HepG2 (cell line): ENCODE data around the gene PLPPR3. TPM values are rescaled to one million over a fixed set of nuclear protein-coding genes. Genes with fewer than 3 reads are reported as not detected.

Experiments
- ATAC-seq: fragments of 200-7000 bp; cut with Tn5 transposase; 3 replicates; pipeline ENCODE4 v1.9.1; 2020; ENCODE audit warnings: mild to moderate bottlenecking, moderate library complexity
- BruUV-seq: library from RNA; stranded (reverse); fragments of 400-500 nt; replicated peaks from 2 replicates; lab custom pipeline; 2021; lab: Mats Ljungman, UMichigan
- CTCF ChIA-PET: fragments of 300-600 bp; formaldehyde crosslinking; extraction: SDS; loops from one replicate; lab custom pipeline; 2021; ENCODE audit warnings: low total read pairs, inconsistent platforms, low intra/inter-chr PET ratio; lab: Yijun Ruan, JAX
- POLR2A ChIA-PET: fragments of 350-600 bp; sonication (Branson Sonifier 250); formaldehyde crosslinking; loops from one replicate; lab custom pipeline; 2020; ENCODE audit warnings: antibody characterized with exemption, inconsistent platforms; lab: Yijun Ruan, JAX
- DNase-seq: peaks from one replicate; pipeline ENCODE4 v3.0.0-alpha.2; 2015; ENCODE audit warnings: low spot score
- FAIRE-seq: peaks from 3 replicates; lab custom pipeline; 2011; peaks lifted over from hg19 to GRCh38; lab: Jason Lieb, UNC
- H2AFZ ChIP-seq: one replicate; pipeline ENCODE4 v1.6.1; 2011; ENCODE audit warnings: low read length, inconsistent platforms
- H3K27ac ChIP-seq: fragments of 300-600 bp; 3 replicates; pipeline ENCODE4 v1.8.0; 2011; ENCODE audit warnings: mixed run types, mild to moderate bottlenecking, mixed read lengths, low read length, inconsistent platforms; ENCODE audit not compliant: insufficient read depth; ENCODE audit errors: extremely low read length
- H3K27me3 ChIP-seq, 2 experiments: fragments of 200-600 bp in 1 of 2; 2 replicates in 1 of 2; 3 replicates in 1 of 2; pipeline versions ENCODE4 v1.6.0 to v1.8.0; 2011; ENCODE audit warnings: low read length in 2 of 2, mild to moderate bottlenecking in 2 of 2, moderate library complexity in 2 of 2, inconsistent platforms in 1 of 2; ENCODE audit not compliant: insufficient read depth in 2 of 2, control insufficient read depth in 1 of 2
- H3K36me3 ChIP-seq, 2 experiments: fragments of 200-600 bp in 1 of 2; replicated peaks in 1 of 2; 2 replicates in 1 of 2; 3 replicates in 1 of 2; pipeline versions ENCODE4 v1.5.1 to v1.8.0; 2011; ENCODE audit warnings: low read length in 2 of 2, inconsistent platforms in 1 of 2; ENCODE audit not compliant: insufficient read depth in 2 of 2, control insufficient read depth in 1 of 2
- H3K4me1 ChIP-seq: 2 replicates; pipeline ENCODE4 v1.5.1; 2012; ENCODE audit warnings: low read length, inconsistent platforms; ENCODE audit not compliant: insufficient read depth
- H3K4me2 ChIP-seq: 2 replicates; pipeline ENCODE4 v1.6.0; 2011; ENCODE audit warnings: low read depth, low read length, inconsistent platforms
- H3K4me3 ChIP-seq, 3 experiments: fragments of 200-600 bp in 1 of 3; sonication (generic), shearing (Covaris generic) in 1 of 3; replicated peaks in 1 of 3; 2 replicates each; pipeline ENCODE4 v1.5.1; 2011 to 2016; ENCODE audit warnings: low read length in 3 of 3, inconsistent platforms in 2 of 3, low read depth in 2 of 3, mild to moderate bottlenecking in 2 of 3, control low read depth in 1 of 3, mixed read lengths in 1 of 3; ENCODE audit not compliant: insufficient read depth in 1 of 3
- H3K79me2 ChIP-seq: one replicate; pipeline ENCODE4 v1.6.1; 2011; ENCODE audit warnings: low read length, inconsistent platforms; ENCODE audit not compliant: insufficient read depth
- H3K9ac ChIP-seq: 2 replicates; pipeline ENCODE4 v1.6.0; 2011; ENCODE audit warnings: mild to moderate bottlenecking, low read depth, low read length, inconsistent platforms; ENCODE audit not compliant: insufficient read depth
- H3K9me3 ChIP-seq: 2 replicates; pipeline ENCODE4 v1.5.1; 2012; ENCODE audit warnings: mild to moderate bottlenecking, low read length
- H4K20me1 ChIP-seq: 2 replicates; pipeline ENCODE4 v1.6.0; 2011; ENCODE audit warnings: inconsistent platforms, mild to moderate bottlenecking, low read length, moderate library complexity; ENCODE audit not compliant: insufficient read depth
- ADNP ChIP-seq: sonication (generic); formaldehyde crosslinking; IDR thresholded peaks from 2 replicates; pipeline ENCODE4 v1.4.0; 2020; ENCODE audit warnings: missing genetic modification reagents
- ARNT ChIP-seq: fragments of 450-650 bp; IDR thresholded peaks from 2 replicates; pipeline ENCODE4 v1.6.1; 2017
- NONO ChIP-seq, 2 experiments: fragments of 450-650 bp in 1 of 2; sonication (generic) in 1 of 2; formaldehyde crosslinking in 1 of 2; IDR thresholded peaks in 1 of 2; conservative IDR thresholded peaks in 1 of 2; 2 replicates each; pipeline versions ENCODE4 v1.6.1 to v1.8.0; 2017 to 2022; ENCODE audit warnings: mild to moderate bottlenecking in 1 of 2, missing genetic modification reagents in 1 of 2, moderate library complexity in 1 of 2
- NRL ChIP-seq: sonication (generic); formaldehyde crosslinking; IDR thresholded peaks from 2 replicates; pipeline ENCODE4 v1.5.0; 2020; ENCODE audit warnings: missing genetic modification reagents, mild to moderate bottlenecking, moderate library complexity, borderline replicate concordance
- RORA ChIP-seq: sonication (generic); formaldehyde crosslinking; IDR thresholded peaks from 2 replicates; pipeline ENCODE4 v1.5.0; 2020; ENCODE audit warnings: mild to moderate bottlenecking, missing genetic modification reagents, moderate library complexity
- SOX5 ChIP-seq: IDR thresholded peaks from 2 replicates; pipeline ENCODE4 v1.6.1; 2016; ENCODE audit warnings: borderline replicate concordance
- SOX6 ChIP-seq, 2 experiments: fragments of 450-650 bp in 1 of 2; sonication (generic) in 1 of 2; formaldehyde crosslinking in 1 of 2; IDR thresholded peaks; 2 replicates each; pipeline versions ENCODE4 v1.4.0 to v1.6.1; 2017 to 2020; ENCODE audit warnings: antibody characterized with exemption in 1 of 2, mild to moderate bottlenecking in 1 of 2, missing genetic modification reagents in 1 of 2
- TGIF2 ChIP-seq: IDR thresholded peaks from 2 replicates; pipeline ENCODE4 v1.6.1; 2016; ENCODE audit warnings: control low read depth, missing compliant biosample characterization
- ZBED4 ChIP-seq: sonication (generic); formaldehyde crosslinking; IDR thresholded peaks from 2 replicates; pipeline ENCODE4 v1.4.0; 2020; ENCODE audit warnings: missing genetic modification reagents, borderline replicate concordance
- ZBTB20 ChIP-seq: sonication (generic); formaldehyde crosslinking; IDR thresholded peaks from 2 replicates; pipeline ENCODE4 v1.8.1; 2023; ENCODE audit warnings: missing genetic modification reagents, low read depth, mild to moderate bottlenecking, borderline replicate concordance
- ZMYM2 ChIP-seq: sonication (generic); formaldehyde crosslinking; IDR thresholded peaks from 2 replicates; pipeline ENCODE4 v1.8.0; 2022; ENCODE audit warnings: mild to moderate bottlenecking, missing genetic modification reagents
- ZNF180 ChIP-seq: sonication (generic); formaldehyde crosslinking; IDR thresholded peaks from 2 replicates; pipeline ENCODE4 v1.4.0; 2020; ENCODE audit warnings: low read depth, missing genetic modification reagents, borderline replicate concordance
- ZNF281 ChIP-seq: sonication (generic); formaldehyde crosslinking; IDR thresholded peaks from 2 replicates; pipeline ENCODE4 v1.4.0; 2020; ENCODE audit warnings: missing genetic modification reagents, borderline replicate concordance
- ZNF619 ChIP-seq: sonication (generic); formaldehyde crosslinking; IDR thresholded peaks from 2 replicates; pipeline ENCODE4 v1.4.0; 2020; ENCODE audit warnings: mild to moderate bottlenecking, missing genetic modification reagents
- ZNF816 ChIP-seq: sonication (generic); formaldehyde crosslinking; IDR thresholded peaks from 2 replicates; pipeline ENCODE4 v1.8.0; 2022; ENCODE audit warnings: missing genetic modification reagents, mild to moderate bottlenecking, borderline replicate concordance
- WGBS: methylation state at CpG from one replicate; pipeline ENCODE4 v1.1.6; 2017; ENCODE audit warnings: low lambda C conversion rate; 5-methylcytosine and 5-hydroxymethylcytosine counted together
- in situ Hi-C: cut with HindIII; loops from 2 replicates; pipeline ENCODE4 v1.10.0; 2017; ENCODE audit warnings: low pct_unique_long_range_greater_than_20kb; ENCODE audit not compliant: extremely low pct_ligation_motif_present
- intact Hi-C: fragments of 100-400 bp; cut with micrococcal nuclease; formaldehyde crosslinking; loops from one replicate; pipeline ENCODE4 v1.10.0; 2022; ENCODE audit not compliant: unreplicated experiment
- polyA plus RNA-seq, 8 experiments: library from polyadenylated mRNA; depleted of rRNA in 3 of 8; stranded (reverse) in 7 of 8; unstranded in 1 of 8; fragments of >200 nt; fragmentation: Illumina TruSeq in 4 of 8; extraction: Trizol in 4 of 8; gene quantifications; 2 replicates each; pipeline versions ENCODE4 v1.2.1 to v1.2.3, GENCODE V29; 2011 to 2016; ENCODE audit warnings: low read depth in 4 of 8, missing spikeins in 1 of 8, mixed read lengths in 1 of 8; ENCODE audit not compliant: insufficient read depth in 1 of 8
- total RNA-seq, 5 experiments: library from RNA; depleted of rRNA; stranded (reverse); fragments of >200 nt; fragmentation: Illumina TruSeq; extraction: Trizol; gene quantifications; 2 replicates each; pipeline ENCODE4 v1.2.3, GENCODE V29; 2016; ENCODE audit warnings: low read depth in 1 of 5

Gene PLPPR3
- total and polyA plus RNA-seq, 2 of the 13 experiments (the other 11 are each of a cell fraction or from before 2014, with no cell fraction given) = 0.07 to 0.16 TPM

DNA sequence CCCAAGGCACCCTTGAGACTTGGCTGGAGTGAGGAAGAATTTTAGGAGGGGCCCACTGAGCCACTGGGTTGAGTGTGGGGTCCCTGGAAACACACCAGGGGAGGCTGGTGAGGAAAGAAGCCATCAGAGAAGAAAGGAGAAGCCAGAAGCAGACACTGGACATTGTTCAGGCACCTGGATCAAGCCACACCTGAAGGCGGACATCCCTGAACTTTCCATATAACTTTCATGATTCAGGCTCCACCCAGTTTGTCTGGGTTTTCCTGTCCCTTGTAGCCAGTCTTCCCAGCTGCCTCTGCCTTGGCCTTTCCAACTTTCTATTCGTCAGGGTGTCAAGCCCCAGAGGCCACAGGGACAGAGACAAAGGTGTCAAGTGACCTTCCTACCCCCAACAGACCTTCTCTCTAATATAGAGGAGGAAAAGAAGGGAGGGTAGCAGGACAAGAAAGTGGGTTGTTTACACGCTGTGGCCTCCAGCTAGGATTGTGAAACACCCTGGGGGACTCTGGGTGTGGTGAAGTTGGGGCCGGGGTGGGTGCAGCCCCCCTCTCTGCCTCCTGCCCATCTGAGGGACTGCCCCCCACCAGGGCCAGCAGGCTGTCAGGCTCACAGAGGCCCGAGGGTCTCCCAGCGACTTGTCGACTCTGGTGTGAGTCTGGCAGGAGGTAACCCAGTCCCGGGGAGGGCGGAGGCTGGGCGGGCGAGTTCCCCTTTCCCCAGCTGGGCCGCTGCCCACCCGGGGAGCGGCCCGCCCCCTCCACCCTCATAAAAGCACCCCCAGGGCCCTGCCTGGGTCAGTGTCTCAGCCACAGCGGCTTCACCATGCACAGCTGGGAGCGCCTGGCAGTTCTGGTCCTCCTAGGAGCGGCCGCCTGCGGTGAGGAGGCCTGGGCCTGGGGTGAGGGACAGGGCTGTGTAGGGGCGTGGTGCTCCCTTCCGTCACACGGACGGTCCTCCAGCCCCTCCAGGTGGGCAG is 37.4 kb upstream of the PLPPR3 start, which contains the start of gene CFD:
CFD (plus strand) TSS at position 797 of the 976 bp plus-strand sequence; CDS start at position 823, 26 bp downstream.
- ATAC-seq (peak; percentile 46), DNase-seq (no peak)
- no peak for TF ChIP-seq NONO (IDR thresholded peaks at IDR 0.05)
- no peak for TF ChIP-seq NONO (CRISPR knock-in tag; conservative IDR thresholded peaks at IDR 0.05)
- 0 out of 2 replicates have a peak, but pooled peaks have one; percentile 25 for TF ChIP-seq ADNP (CRISPR knock-in tag)
- TF ChIP-seq ZBED4 (CRISPR knock-in tag) = no peak
- no peak for TF ChIP-seq TGIF2
- no peak for TF ChIP-seq SOX6 (IDR thresholded peaks at IDR 0.05)
- TF ChIP-seq SOX6 (CRISPR knock-in tag; IDR thresholded peaks at IDR 0.05) = peak; percentile 19; the same call in 1 of the 2 replicates
- no peak for TF ChIP-seq ZNF816 (CRISPR knock-in tag)
- peak; percentile 48; the same call in 1 of the 2 replicates for TF ChIP-seq ZMYM2 (CRISPR knock-in tag)
- TF ChIP-seq NRL (CRISPR knock-in tag) = 0 out of 2 replicates have a peak, but pooled peaks have one; percentile 42
- TF ChIP-seq ARNT = no peak
- 0 out of 2 replicates have a peak, but pooled peaks have one; percentile 16 for TF ChIP-seq ZNF281 (CRISPR knock-in tag)
- TF ChIP-seq ZNF619 = peak; percentile 48; the same call in 1 of the 2 replicates
- no peak for TF ChIP-seq ZBTB20 (CRISPR knock-in tag)
- TF ChIP-seq ZNF180 (CRISPR knock-in tag) = no peak
- no peak for TF ChIP-seq RORA
- 0 out of 2 replicates have a peak, but pooled peaks have one; percentile 8 for TF ChIP-seq SOX5 (CRISPR knock-in tag)

More for the DNA sequence above, 37.4 kb upstream of the PLPPR3 start, which contains the start of gene CFD:
- WGBS = 7% methylated on average over 11 of the region's 24 CpGs
- intact Hi-C loops (loop anchor here (5.0 kb wide), 1 partner anchor 87 kb away; no protein-coding TSS in a partner anchor), in situ Hi-C loops (loop anchor here (10.0 kb wide), 1 partner anchor 94 kb away; no protein-coding TSS in a partner anchor)
- Histone ChIP-seq H3K79me2 (no peaks in the 10 kb centered on the region), H3K36me3 (no peaks in the 10 kb centered on the region), H3K4me2 (peak within 1 kb of the TSS; percentile 67), H3K9ac (peak within 1 kb of the TSS; percentile 59), H3K4me3 (peak within 1 kb of the TSS; percentile 43 to 67 (median 60)), H3K9me3 (no peaks in the 10 kb centered on the region), H3K27me3 (no peaks in the 10 kb centered on the region; a peak in 1 of 5 replicates), H2AFZ (no peak within 1 kb of the TSS), H3K4me1 (peaks cover 19% of the 10 kb centered on the region), H3K27ac (no peak within 1 kb of the TSS), H4K20me1 (no peaks in the 10 kb centered on the region)
- CTCF ChIA-PET = no interaction called here
- POLR2A ChIA-PET = interaction anchor here (1.1 kb wide), 1 partner anchor 34 kb away, joined by 3 read pairs; the partner anchor contains the start of gene RNU6-9
- no TSS peak for BruUV-seq
- peak; percentile 40 for FAIRE-seq
